NOMO-1 (cell line): ENCODE measurements around the gene ACVRL1.

Experiments
- DNase-seq, 2 experiments: peaks; one replicate each; lab custom pipeline; 2025; ENCODE audit not compliant: unreplicated experiment in 2 of 2; lab: John Stamatoyannopoulos, UW

Gene ACVRL1

GRCh38 chr12:51914034-51914923 is 7.0 kb downstream of the ACVRL1 start:
- no peak for DNase-seq

- no peak for DNase-seq
Measured at GRCh38 chr12:51915003-51915625, 7.8 kb downstream of the ACVRL1 start.

GRCh38 chr12:51915951-51916350 is 8.6 kb downstream of the ACVRL1 start:
- DNase-seq = no peak

- no peak for DNase-seq
Measured at GRCh38 chr12:51917041-51917590, 9.8 kb downstream of the ACVRL1 start.

GRCh38 chr12:51917746-51918453 is 10.6 kb downstream of the ACVRL1 start:
- DNase-seq = no peak

- no peak for DNase-seq
Measured at GRCh38 chr12:51920046-51920445, 12.7 kb downstream of the ACVRL1 start.

- DNase-seq = no peak
Measured at GRCh38 chr12:51921017-51921725, 13.9 kb downstream of the ACVRL1 start.

- DNase-seq = no peak
Measured at GRCh38 chr12:51922146-51922545, 14.8 kb downstream of the ACVRL1 start.

- peak; percentile 83 to 92 for DNase-seq
Measured at GRCh38 chr12:51922762-51923505, 15.6 kb downstream of the ACVRL1 start.

GRCh38 chr12:51923506-51924365 is 16.4 kb downstream of the ACVRL1 start:
- peak; percentile 10 to 15 for DNase-seq

- no peak for DNase-seq
Measured at GRCh38 chr12:51924551-51925319, 17.4 kb downstream of the ACVRL1 start.

- no peak for DNase-seq
Measured at GRCh38 chr12:51925346-51926063, 18.2 kb downstream of the ACVRL1 start.

- DNase-seq = no peak
Measured at GRCh38 chr12:51926064-51926632, 18.8 kb downstream of the ACVRL1 start.

GRCh38 chr12:51926718-51927117 is 19.4 kb downstream of the ACVRL1 start:
- DNase-seq = peak in 1 of 2 experiments; percentile 36

- no peak for DNase-seq
Measured at GRCh38 chr12:51932218-51933076, 25.1 kb downstream of the ACVRL1 start.

- no peak for DNase-seq
Measured at GRCh38 chr12:51934080-51934479, 26.8 kb downstream of the ACVRL1 start.
